ENCODE results near the gene CFAP161.
"Not testable (repeated sequence)": the region's sequence is repeated elsewhere in the genome, so short reads cannot be mapped to it uniquely, and the experiment has no call there.

The CFAP161 gene

GRCh38 chr15:81146466-81146865, 12.4 kb downstream of the CFAP161 start:
- DNase-seq = no peak
- in situ Hi-C loops (cut with HindIII; ENCODE audit: low pct_ligation_motif_present, low pct_unique_long_range_greater_than_20kb, low sequenced_read_pairs) = no loop called here

GRCh38 chr15:81151389-81151788, 17.3 kb downstream of the CFAP161 start:
- no peak for DNase-seq
- in situ Hi-C loops (cut with HindIII; ENCODE audit: low pct_ligation_motif_present, low pct_unique_long_range_greater_than_20kb, low sequenced_read_pairs) = no loop called here

- in situ Hi-C loops (cut with HindIII; ENCODE audit: low pct_ligation_motif_present, low pct_unique_long_range_greater_than_20kb, low sequenced_read_pairs) = no loop called here
- DNase-seq = no peak
Measured at GRCh38 chr15:81152339-81152738, 18.3 kb downstream of the CFAP161 start.

DNA sequence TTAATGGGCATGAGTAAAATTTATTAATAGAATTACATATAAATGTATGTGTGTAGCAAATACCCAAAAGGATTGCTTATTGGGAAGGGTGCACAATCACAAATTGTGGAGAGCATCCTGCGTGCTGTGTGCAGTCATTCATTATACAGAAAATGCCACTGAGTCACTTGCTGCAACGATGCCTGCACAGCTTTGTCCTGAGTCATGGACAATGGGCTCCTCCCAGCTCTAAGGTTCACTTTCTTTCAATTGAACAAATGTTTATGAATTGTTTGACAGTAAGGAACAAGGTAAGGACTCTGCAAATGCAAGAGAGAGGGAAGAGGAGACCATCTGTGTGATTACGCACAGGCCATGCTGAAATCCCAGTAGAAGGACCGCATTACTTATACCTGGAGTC, 18.7 kb downstream of the CFAP161 start:
- in situ Hi-C loops (cut with HindIII; ENCODE audit: low pct_ligation_motif_present, low pct_unique_long_range_greater_than_20kb, low sequenced_read_pairs) = no loop called here
- peak; percentile 35 for DNase-seq

DNA sequence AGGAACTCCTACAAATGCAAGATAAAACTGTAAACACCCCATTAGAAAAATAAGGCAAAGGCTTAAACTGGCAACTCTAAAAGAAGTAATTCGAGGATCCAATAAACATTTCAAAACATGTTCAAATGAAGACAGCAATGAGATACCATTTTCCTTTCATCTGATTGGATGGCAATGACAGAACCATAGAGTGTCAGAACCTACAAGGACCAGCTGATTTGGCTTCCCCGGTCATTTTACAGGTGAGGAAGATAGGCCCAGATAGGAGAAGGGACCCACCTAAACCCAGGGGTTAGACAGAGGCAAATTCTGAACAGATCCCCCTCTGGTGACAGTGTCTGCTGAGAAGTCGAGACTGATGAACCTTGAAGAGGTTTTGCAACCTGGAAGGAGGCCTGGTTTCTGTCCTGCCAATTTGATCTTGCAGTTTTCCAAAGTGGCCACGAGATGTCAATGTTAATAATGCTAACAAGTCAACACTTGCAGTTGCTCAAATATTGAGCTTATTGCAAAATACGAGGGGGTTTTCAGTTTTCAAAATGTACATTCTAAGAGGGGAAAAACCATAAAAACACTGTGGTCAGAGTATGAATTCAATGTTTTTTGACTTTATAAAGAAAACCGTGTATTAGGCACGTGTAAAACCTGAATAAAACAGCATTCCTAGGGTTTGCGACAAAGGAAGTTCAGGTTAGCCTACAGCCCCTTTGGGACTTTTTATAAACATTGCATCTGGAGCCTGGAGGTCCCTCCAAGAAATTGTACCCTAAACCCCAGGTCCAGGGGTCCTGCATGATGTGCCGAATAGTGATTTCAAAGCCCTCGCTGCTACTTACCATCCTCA, 21.5 kb downstream of the CFAP161 start:
- DNase-seq = peak; percentile 47
- in situ Hi-C loops (cut with HindIII; ENCODE audit: low pct_ligation_motif_present, low pct_unique_long_range_greater_than_20kb, low sequenced_read_pairs) = no loop called here

- in situ Hi-C loops (cut with HindIII; ENCODE audit: low pct_ligation_motif_present, low pct_unique_long_range_greater_than_20kb, low sequenced_read_pairs) = no loop called here
Measured at GRCh38 chr15:81156324-81156723, 22.3 kb downstream of the CFAP161 start.

DNA sequence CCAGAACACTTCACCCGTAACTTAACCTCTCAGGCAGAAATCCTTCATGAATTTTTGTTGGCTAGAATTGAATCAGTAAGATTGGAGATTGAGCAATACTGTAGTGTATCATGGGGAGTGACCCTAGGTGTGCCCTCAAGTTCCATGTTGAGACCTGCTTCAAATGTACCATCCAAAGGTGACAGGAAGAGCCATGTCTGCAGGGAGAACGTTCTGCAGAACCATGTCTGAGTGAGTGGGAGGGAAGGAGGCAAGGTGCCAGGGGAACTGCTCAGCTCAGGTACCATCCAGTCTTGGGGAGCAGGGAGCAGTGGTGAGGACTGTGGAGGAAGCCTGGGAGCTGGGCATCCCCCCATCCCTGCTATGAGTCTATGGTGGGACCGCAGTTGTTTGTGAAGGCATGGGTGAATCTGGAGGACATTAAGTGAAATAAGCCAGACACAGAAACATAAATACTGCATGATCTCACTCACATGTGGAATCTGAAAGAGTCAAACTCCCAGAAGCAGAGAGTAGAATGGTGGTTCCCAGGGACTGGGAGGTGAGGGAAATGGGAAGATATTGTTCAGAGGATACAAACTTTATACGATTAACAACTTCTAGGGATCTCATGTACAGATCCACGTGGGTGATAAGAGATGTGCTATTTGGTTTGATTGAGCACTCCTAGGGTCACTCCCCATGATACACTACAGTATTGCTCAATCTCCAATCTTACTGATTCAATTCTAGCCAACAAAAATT, 23.3 kb downstream of the CFAP161 start:
- no peak for DNase-seq
- in situ Hi-C loops (cut with HindIII; ENCODE audit: low pct_ligation_motif_present, low pct_unique_long_range_greater_than_20kb, low sequenced_read_pairs) = no loop called here

More at GRCh38 chr15:81156324-81156723, 22.3 kb downstream of the CFAP161 start:
- DNase-seq = no peak

DNA sequence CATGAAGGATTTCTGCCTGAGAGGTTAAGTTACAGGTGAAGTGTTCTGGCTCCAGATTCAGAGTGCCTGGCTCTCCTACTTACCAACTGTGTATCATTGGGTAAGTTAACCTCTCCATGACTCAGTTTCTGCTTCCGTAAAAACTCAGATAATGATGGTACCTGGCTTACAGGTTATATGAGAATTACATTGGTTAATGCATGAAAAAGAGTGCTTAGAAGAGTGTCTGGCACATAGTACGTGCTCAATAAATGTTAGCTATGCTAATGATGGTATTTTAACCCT, 23.8 kb downstream of the CFAP161 start:
- in situ Hi-C loops (cut with HindIII; ENCODE audit: low pct_ligation_motif_present, low pct_unique_long_range_greater_than_20kb, low sequenced_read_pairs) = no loop called here
- no peak for DNase-seq

- in situ Hi-C loops (cut with HindIII; ENCODE audit: low pct_ligation_motif_present, low pct_unique_long_range_greater_than_20kb, low sequenced_read_pairs); DNase-seq: not testable (repeated sequence)
Measured at GRCh38 chr15:81158561-81158960, 24.5 kb downstream of the CFAP161 start.

GRCh38 chr15:81160312-81161159, 26.5 kb downstream of the CFAP161 start:
- in situ Hi-C loops (cut with HindIII; ENCODE audit: low pct_ligation_motif_present, low pct_unique_long_range_greater_than_20kb, low sequenced_read_pairs) = no loop called here
- DNase-seq = no peak

GRCh38 chr15:81161160-81161673, 27.1 kb downstream of the CFAP161 start:
- in situ Hi-C loops (cut with HindIII; ENCODE audit: low pct_ligation_motif_present, low pct_unique_long_range_greater_than_20kb, low sequenced_read_pairs) = no loop called here
- DNase-seq = no peak

DNA sequence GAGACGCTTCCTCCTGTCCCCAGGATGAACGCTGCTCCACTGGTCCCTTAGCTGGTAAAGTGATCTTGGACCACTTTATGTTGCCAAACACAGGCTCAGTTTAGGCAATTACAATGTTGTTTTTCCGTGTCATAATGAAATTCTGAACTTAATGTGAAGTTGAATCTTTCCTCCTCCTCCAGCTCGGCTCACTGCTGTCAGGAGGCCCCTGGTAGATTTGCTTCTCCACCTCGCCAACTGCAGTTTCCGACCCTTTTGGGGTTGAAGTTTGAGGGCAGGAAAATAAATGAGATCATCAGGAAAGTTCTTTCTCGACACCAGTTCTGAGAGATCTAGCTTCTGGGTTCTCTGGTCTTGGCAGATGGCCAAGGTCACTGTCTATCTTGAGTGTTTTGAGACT, 27.8 kb downstream of the CFAP161 start:
- DNase-seq = no peak
- in situ Hi-C loops (cut with HindIII; ENCODE audit: low pct_ligation_motif_present, low pct_unique_long_range_greater_than_20kb, low sequenced_read_pairs) = no loop called here

DNA sequence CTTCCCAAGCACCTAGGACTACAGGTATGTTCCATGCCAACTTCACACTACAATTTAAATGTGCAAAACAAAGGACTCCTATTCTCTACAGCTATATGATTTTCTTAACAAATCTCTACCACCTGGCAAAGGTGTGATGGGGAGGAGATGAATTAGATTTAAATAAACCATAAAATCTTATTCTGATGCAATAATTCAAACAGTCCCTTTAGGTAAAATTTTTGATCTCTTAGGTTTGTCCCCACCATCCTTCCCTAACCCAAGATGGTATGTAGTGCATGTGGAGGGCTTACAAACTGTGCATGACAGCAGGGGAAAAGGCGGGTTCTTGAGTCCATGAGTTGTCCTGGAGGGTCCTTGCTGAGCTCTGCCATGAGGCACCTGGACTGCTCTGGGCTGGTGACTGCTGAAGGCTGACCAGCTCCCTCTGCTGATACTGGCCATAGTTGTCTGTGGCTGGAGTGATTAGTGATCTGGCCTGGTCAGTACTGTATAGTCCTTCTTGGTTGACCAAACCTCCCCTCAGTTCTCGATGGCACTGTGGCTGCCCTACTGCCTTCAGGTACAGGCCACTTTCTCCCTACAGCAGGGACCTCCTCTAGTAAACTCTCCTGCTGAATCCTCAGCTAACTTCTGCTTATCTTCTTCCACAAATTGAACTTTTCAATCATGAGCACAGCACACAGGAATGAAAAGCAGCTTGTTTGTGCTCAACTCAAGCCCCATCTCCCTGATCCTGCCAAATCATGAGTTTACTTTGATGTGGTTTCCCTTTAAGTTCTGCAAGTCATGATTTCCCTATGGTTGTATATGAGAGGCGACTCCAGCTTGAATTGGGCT, 30.1 kb downstream of the CFAP161 start:
- in situ Hi-C loops (cut with HindIII; ENCODE audit: low pct_ligation_motif_present, low pct_unique_long_range_greater_than_20kb, low sequenced_read_pairs) = no loop called here
- no peak for DNase-seq

GRCh38 chr15:81165535-81165934, 31.5 kb downstream of the CFAP161 start:
- no peak for DNase-seq
- in situ Hi-C loops (cut with HindIII; ENCODE audit: low pct_ligation_motif_present, low pct_unique_long_range_greater_than_20kb, low sequenced_read_pairs) = no loop called here

GRCh38 chr15:81166636-81167305, 32.7 kb downstream of the CFAP161 start:
- in situ Hi-C loops (cut with HindIII; ENCODE audit: low pct_ligation_motif_present, low pct_unique_long_range_greater_than_20kb, low sequenced_read_pairs) = no loop called here

GRCh38 chr15:81168131-81168526, 34.1 kb downstream of the CFAP161 start:
- no peak for DNase-seq
- in situ Hi-C loops (cut with HindIII; ENCODE audit: low pct_ligation_motif_present, low pct_unique_long_range_greater_than_20kb, low sequenced_read_pairs) = no loop called here

More at GRCh38 chr15:81166636-81167305, 32.7 kb downstream of the CFAP161 start:
- no peak for DNase-seq

DNA sequence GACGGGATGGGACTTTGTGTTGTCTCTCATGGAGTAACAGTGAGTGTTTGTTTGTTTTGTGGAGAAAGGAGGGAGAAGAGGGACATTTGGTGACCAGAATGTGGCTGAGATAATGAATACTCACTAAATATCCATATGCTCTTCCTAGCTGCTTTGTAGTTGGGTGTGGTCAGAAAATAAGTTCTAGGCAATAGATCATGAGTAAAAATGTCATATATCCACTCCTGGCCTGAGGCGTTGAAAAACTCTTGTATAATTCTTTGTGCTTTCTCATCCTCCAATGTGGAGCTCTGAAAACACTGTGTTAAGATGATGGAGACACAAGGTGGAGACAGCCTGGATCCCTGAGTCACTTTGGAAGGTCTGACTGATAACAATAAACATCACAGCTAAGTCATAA, 34.6 kb downstream of the CFAP161 start:
- DNase-seq = no peak
- in situ Hi-C loops (cut with HindIII; ENCODE audit: low pct_ligation_motif_present, low pct_unique_long_range_greater_than_20kb, low sequenced_read_pairs) = no loop called here

DNA sequence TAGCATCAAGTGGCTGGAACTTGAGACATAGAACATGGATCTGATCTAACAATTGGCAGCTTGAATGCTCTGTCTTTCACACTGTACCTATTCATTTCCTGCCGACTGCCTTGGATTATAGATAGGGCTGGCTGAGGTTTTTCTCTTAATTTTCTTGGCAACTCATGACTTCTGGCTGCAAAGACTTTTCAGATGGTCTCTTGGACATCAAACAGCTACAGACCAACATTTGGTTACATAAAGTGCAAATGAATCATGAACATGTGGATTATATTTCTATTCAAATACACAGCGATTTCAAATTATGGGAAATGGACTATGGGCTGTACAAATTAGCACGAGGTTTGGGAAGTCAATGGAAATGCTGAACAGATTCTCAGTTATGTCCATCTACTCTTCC, 36.4 kb downstream of the CFAP161 start:
- DNase-seq = no peak
- in situ Hi-C loops (cut with HindIII; ENCODE audit: low pct_ligation_motif_present, low pct_unique_long_range_greater_than_20kb, low sequenced_read_pairs) = no loop called here

Data from ACHN (cell line).